HepG2 (cell line): ENCODE results near the gene PMVK. TPM values are rescaled to one million over a fixed set of nuclear protein-coding genes. Genes with fewer than 3 reads are reported as not detected.

Experiments used
- CERS6 ChIP-seq: sonication (generic); formaldehyde crosslinking; IDR thresholded peaks from 2 replicates; pipeline ENCODE4 v1.5.0; 2020; ENCODE audit warnings: missing genetic modification reagents
- ERF ChIP-seq: IDR thresholded peaks from 2 replicates; pipeline ENCODE4 v1.6.1; 2018; ENCODE audit warnings: missing biosample characterization, missing genetic modification reagents
- GATA4 ChIP-seq: sonication (generic); IDR thresholded peaks from 2 replicates; pipeline ENCODE4 v1.6.1; 2016; ENCODE audit warnings: antibody characterized with exemption, low read depth, borderline replicate concordance
- MYC ChIP-seq: sonication (generic); formaldehyde crosslinking; IDR thresholded peaks from 2 replicates; pipeline ENCODE4 v1.9.0; 2021; ENCODE audit warnings: missing genetic modification reagents, borderline replicate concordance
- PREB ChIP-seq: sonication (generic); formaldehyde crosslinking; IDR thresholded peaks from 2 replicates; pipeline ENCODE4 v1.4.0; 2020; ENCODE audit warnings: missing genetic modification reagents
- RBM39 ChIP-seq: fragments of 200-400 bp; formaldehyde crosslinking; IDR thresholded peaks from one replicate; pipeline ENCODE4 v1.6.1; 2018; ENCODE audit warnings: antibody characterized with exemption, mild to moderate bottlenecking, low read depth, low read length; ENCODE audit not compliant: poor library complexity, severe bottlenecking
- REXO4 ChIP-seq: sonication (generic); formaldehyde crosslinking; IDR thresholded peaks from 2 replicates; pipeline ENCODE4 v1.8.0; 2022; ENCODE audit warnings: missing genetic modification reagents, mild to moderate bottlenecking, borderline replicate concordance
- RFXANK ChIP-seq: IDR thresholded peaks from 2 replicates; pipeline ENCODE4 v1.6.1; 2016
- SIX1 ChIP-seq: sonication (generic); formaldehyde crosslinking; IDR thresholded peaks from 2 replicates; pipeline ENCODE4 v1.4.0; 2020; ENCODE audit warnings: missing genetic modification reagents, borderline replicate concordance
- SMAD9 ChIP-seq: sonication (generic); formaldehyde crosslinking; IDR thresholded peaks from 2 replicates; pipeline ENCODE4 v1.5.1; 2020; ENCODE audit warnings: mild to moderate bottlenecking, missing genetic modification reagents
- TAF15 ChIP-seq: fragments of 200-400 bp; formaldehyde crosslinking; IDR thresholded peaks from one replicate; pipeline ENCODE4 v1.6.1; 2018; ENCODE audit warnings: mild to moderate bottlenecking, low read depth, low read length; ENCODE audit not compliant: poor library complexity, severe bottlenecking
- ZBTB33 ChIP-seq: sonication (generic); formaldehyde crosslinking; IDR thresholded peaks from 2 replicates; pipeline ENCODE4 v1.4.0; 2020; ENCODE audit warnings: missing genetic modification reagents
- ZBTB4 ChIP-seq: sonication (generic); formaldehyde crosslinking; IDR thresholded peaks from 2 replicates; pipeline ENCODE4 v1.4.0; 2020; ENCODE audit warnings: missing genetic modification reagents, mild to moderate bottlenecking, borderline replicate concordance
- ZMYM3 ChIP-seq: sonication (generic); formaldehyde crosslinking; IDR thresholded peaks from 2 replicates; pipeline ENCODE4 v1.5.1; 2020; ENCODE audit warnings: mild to moderate bottlenecking, missing genetic modification reagents
- ZNF253 ChIP-seq: sonication (generic); formaldehyde crosslinking; IDR thresholded peaks from 2 replicates; pipeline ENCODE4 v1.8.0; 2022; ENCODE audit warnings: mild to moderate bottlenecking, missing genetic modification reagents, borderline replicate concordance
- ZNF296 ChIP-seq: sonication (generic); formaldehyde crosslinking; conservative IDR thresholded peaks from 2 replicates; pipeline ENCODE4 v1.5.0; 2020; ENCODE audit warnings: mild to moderate bottlenecking, missing genetic modification reagents
- ZNF556 ChIP-seq: sonication (generic); formaldehyde crosslinking; IDR thresholded peaks from 2 replicates; pipeline ENCODE4 v1.4.0; 2020; ENCODE audit warnings: mild to moderate bottlenecking, missing genetic modification reagents, borderline replicate concordance
- ZNF607 ChIP-seq: sonication (generic); formaldehyde crosslinking; IDR thresholded peaks from 2 replicates; pipeline ENCODE4 v1.5.1; 2020; ENCODE audit warnings: missing genetic modification reagents, mild to moderate bottlenecking, borderline replicate concordance
- ZNF772 ChIP-seq: sonication (generic); formaldehyde crosslinking; IDR thresholded peaks from 2 replicates; pipeline ENCODE4 v1.5.0; 2020; ENCODE audit warnings: mild to moderate bottlenecking, missing genetic modification reagents
- ZNF841 ChIP-seq: sonication (generic); formaldehyde crosslinking; IDR thresholded peaks from 2 replicates; pipeline ENCODE4 v1.8.1; 2023; ENCODE audit warnings: missing genetic modification reagents, borderline replicate concordance
- ZSCAN5A ChIP-seq: sonication (generic); formaldehyde crosslinking; IDR thresholded peaks from 2 replicates; pipeline ENCODE4 v1.8.0; 2022; ENCODE audit warnings: mild to moderate bottlenecking, missing genetic modification reagents, borderline replicate concordance
- polyA plus RNA-seq, 8 experiments: library from polyadenylated mRNA; depleted of rRNA in 3 of 8; stranded (reverse) in 7 of 8; unstranded in 1 of 8; fragments of >200 nt; fragmentation: Illumina TruSeq in 4 of 8; extraction: Trizol in 4 of 8; gene quantifications; 2 replicates each; pipeline versions ENCODE4 v1.2.1 to v1.2.3, GENCODE V29; 2011 to 2016; ENCODE audit warnings: low read depth in 4 of 8, missing spikeins in 1 of 8, mixed read lengths in 1 of 8; ENCODE audit not compliant: insufficient read depth in 1 of 8
- total RNA-seq, 5 experiments: library from RNA; depleted of rRNA; stranded (reverse); fragments of >200 nt; fragmentation: Illumina TruSeq; extraction: Trizol; gene quantifications; 2 replicates each; pipeline ENCODE4 v1.2.3, GENCODE V29; 2016; ENCODE audit warnings: low read depth in 1 of 5

The PMVK gene
- total and polyA plus RNA-seq, 2 of the 13 experiments (the other 11 are each of a cell fraction or from before 2014, with no cell fraction given), result 3.9 to 12.6 TPM

- no peak for TF ChIP-seq ZBTB4 (CRISPR knock-in tag)
- no peak for TF ChIP-seq MYC (CRISPR knock-in tag)
- no peak for TF ChIP-seq RFXANK
- no peak for TF ChIP-seq SMAD9
- TF ChIP-seq ZSCAN5A (CRISPR knock-in tag), result no peak
- no peak for TF ChIP-seq ZNF607 (CRISPR knock-in tag)
- TF ChIP-seq GATA4, result no peak
- TF ChIP-seq ZNF296 (CRISPR knock-in tag), result no peak
- no peak for TF ChIP-seq ZNF556 (CRISPR knock-in tag)
- TF ChIP-seq SIX1 (CRISPR knock-in tag), result no peak
- no peak for TF ChIP-seq ZNF841 (CRISPR knock-in tag)
- TF ChIP-seq ZNF772 (CRISPR knock-in tag), result peak; percentile 63; the same call in 1 of the 2 replicates
- TF ChIP-seq PREB, result no peak
- no peak for TF ChIP-seq REXO4 (CRISPR knock-in tag)
- TF ChIP-seq ZNF253 (CRISPR knock-in tag), result no peak
- no peak for TF ChIP-seq RBM39
- no peak for TF ChIP-seq CERS6 (CRISPR knock-in tag)
- TF ChIP-seq TAF15, result no peak
- no peak for TF ChIP-seq ZBTB33 (CRISPR knock-in tag)
- TF ChIP-seq ERF (CRISPR knock-in tag), result 0 out of 2 replicates have a peak, but pooled peaks have one; percentile 34
- TF ChIP-seq ZMYM3 (CRISPR knock-in tag), result no peak
These were observed 18.7 kb upstream of the PMVK start (continued) for GRCh38 chr1:154955039-154955717.
